Smooth muscle cell (in vitro differentiated cells): Measurements from ENCODE around the gene TUBD1. TPM values are rescaled to one million over a fixed set of nuclear protein-coding genes. Genes with fewer than 3 reads are reported as not detected.
"Not testable (repeated sequence)": the region's sequence is repeated elsewhere in the genome, so short reads cannot be mapped to it uniquely, and the experiment has no call there.

ENCODE experiments used
- DNase-seq: peaks from one replicate; lab custom pipeline; 2025; ENCODE audit not compliant: unreplicated experiment; lab: John Stamatoyannopoulos, UW
- H2AFZ ChIP-seq: fragments of 200-600 bp; sonication (generic); 2 replicates; pipeline ENCODE4 v1.6.0; 2016; ENCODE audit warnings: antibody characterized with exemption, low read depth, mild to moderate bottlenecking
- H3F3A ChIP-seq: fragments of 200-600 bp; sonication (generic); 2 replicates; pipeline ENCODE4 v1.6.0; 2017; ENCODE audit warnings: antibody characterized with exemption, low read depth
- H3K27ac ChIP-seq: fragments of 200-600 bp; sonication (generic); 2 replicates; pipeline ENCODE4 v1.5.1; 2016; ENCODE audit warnings: low read depth, mild to moderate bottlenecking
- H3K27me3 ChIP-seq: fragments of 200-600 bp; sonication (generic); 2 replicates; pipeline ENCODE4 v1.6.1; 2016; ENCODE audit warnings: low read depth, mild to moderate bottlenecking
- H3K36me3 ChIP-seq: fragments of 200-600 bp; sonication (generic); 2 replicates; pipeline ENCODE4 v1.5.1; 2016; ENCODE audit warnings: low read depth
- H3K4me1 ChIP-seq: fragments of 200-600 bp; sonication (generic); 2 replicates; pipeline ENCODE4 v1.5.1; 2016; ENCODE audit warnings: low read depth
- H3K4me2 ChIP-seq: fragments of 200-600 bp; sonication (generic); 2 replicates; pipeline ENCODE4 v1.6.0; 2016; ENCODE audit warnings: mild to moderate bottlenecking
- H3K4me3 ChIP-seq: fragments of 200-600 bp; sonication (generic); 2 replicates; pipeline ENCODE4 v1.5.1; 2016; ENCODE audit warnings: mild to moderate bottlenecking
- H3K79me2 ChIP-seq: fragments of 200-600 bp; sonication (generic); 2 replicates; pipeline ENCODE4 v1.6.0; 2016; ENCODE audit warnings: low read depth, mild to moderate bottlenecking
- H3K9ac ChIP-seq: fragments of 200-600 bp; sonication (generic); 2 replicates; pipeline ENCODE4 v1.6.0; 2016; ENCODE audit warnings: low read depth
- H3K9me3 ChIP-seq: fragments of 200-600 bp; sonication (generic); replicated peaks from 2 replicates; pipeline ENCODE4 v1.5.1; 2016; ENCODE audit warnings: low read depth
- H4K20me1 ChIP-seq: fragments of 200-600 bp; sonication (generic); 2 replicates; pipeline ENCODE4 v1.6.0; 2016; ENCODE audit warnings: low read depth
- WGBS: methylation state at CpG from one replicate; pipeline ENCODE4 v1.1.7; 2016; ENCODE audit warnings: low lambda C conversion rate; 5-methylcytosine and 5-hydroxymethylcytosine counted together
- polyA plus RNA-seq: library from polyadenylated mRNA; unstranded; fragments of >200 nt; fragmentation: Nextera tagmentation; extraction: Ambion mirVana; gene quantifications from 2 replicates; pipeline ENCODE4 v1.2.1, GENCODE V29; 2016
- total RNA-seq: library from RNA; depleted of rRNA; stranded (reverse); fragments of >200 nt; gene quantifications from 2 replicates; pipeline ENCODE4 v1.2.3, GENCODE V29; 2014
- TF ChIP-seq, protein P1 (sequence below): fragments of 200-600 bp; sonication (generic); IDR thresholded peaks from 2 replicates; pipeline ENCODE4 v1.5.1; 2017; ENCODE audit warnings: borderline replicate concordance, mild to moderate bottlenecking, antibody characterized with exemption; ENCODE audit not compliant: insufficient read depth, poor library complexity, severe bottlenecking

Gene TUBD1
- total and polyA plus RNA-seq, 2 experiments from 2014 or later = 10.3 to 21.8 TPM

DNA sequence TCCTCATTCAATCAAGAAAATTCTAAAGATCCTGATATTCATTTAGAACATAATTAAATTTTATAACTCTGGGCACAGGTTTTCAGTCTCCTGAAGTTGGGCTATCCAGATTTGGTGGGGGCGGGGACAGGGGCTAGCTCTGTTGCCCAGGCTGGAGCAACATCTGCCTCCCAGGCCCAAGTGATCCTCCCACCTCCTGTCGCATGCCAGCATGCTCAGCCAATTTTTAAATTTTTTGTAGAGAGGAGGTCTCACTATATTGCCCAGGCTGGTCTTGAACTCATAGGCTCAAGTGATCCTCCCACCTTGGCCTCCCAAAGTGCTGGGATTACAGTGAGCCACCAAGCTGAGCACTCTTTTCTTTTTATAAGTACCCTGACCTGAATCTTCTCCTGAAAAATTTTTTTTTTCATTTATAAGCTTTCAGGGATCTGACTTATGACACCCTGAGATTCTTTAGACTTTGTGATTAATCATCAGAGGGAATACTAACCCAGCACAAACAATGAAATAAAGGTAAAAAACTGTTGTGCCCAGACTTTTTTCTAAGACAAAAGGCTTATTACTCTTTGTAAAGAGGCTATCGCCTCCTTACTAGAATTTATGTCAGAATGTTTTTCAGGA, 62.6 kb downstream of the TUBD1 start:
- Histone ChIP-seq H3K36me3 (no peaks in the 10 kb centered on the region), H3K79me2 (peaks cover 36% of the 10 kb centered on the region), H3K27me3 (no peaks in the 10 kb centered on the region), H4K20me1 (no peaks in the 10 kb centered on the region), H3K27ac (peak overlapping the region; percentile 98), H3K4me2 (peak overlapping the region; percentile 80), H3K4me3 (peak overlapping the region; percentile 35), H3F3A (peaks cover 40% of the 10 kb centered on the region), H2AFZ (no peak overlapping the region), H3K9me3 (no peaks in the 10 kb centered on the region), H3K4me1 (peaks cover 23% of the 10 kb centered on the region), H3K9ac (peak overlapping the region; percentile 93)
- DNase-seq = no peak
- WGBS = 74% methylated on average over 3 of the region's 3 CpGs
- TF ChIP-seq, protein P1, sequence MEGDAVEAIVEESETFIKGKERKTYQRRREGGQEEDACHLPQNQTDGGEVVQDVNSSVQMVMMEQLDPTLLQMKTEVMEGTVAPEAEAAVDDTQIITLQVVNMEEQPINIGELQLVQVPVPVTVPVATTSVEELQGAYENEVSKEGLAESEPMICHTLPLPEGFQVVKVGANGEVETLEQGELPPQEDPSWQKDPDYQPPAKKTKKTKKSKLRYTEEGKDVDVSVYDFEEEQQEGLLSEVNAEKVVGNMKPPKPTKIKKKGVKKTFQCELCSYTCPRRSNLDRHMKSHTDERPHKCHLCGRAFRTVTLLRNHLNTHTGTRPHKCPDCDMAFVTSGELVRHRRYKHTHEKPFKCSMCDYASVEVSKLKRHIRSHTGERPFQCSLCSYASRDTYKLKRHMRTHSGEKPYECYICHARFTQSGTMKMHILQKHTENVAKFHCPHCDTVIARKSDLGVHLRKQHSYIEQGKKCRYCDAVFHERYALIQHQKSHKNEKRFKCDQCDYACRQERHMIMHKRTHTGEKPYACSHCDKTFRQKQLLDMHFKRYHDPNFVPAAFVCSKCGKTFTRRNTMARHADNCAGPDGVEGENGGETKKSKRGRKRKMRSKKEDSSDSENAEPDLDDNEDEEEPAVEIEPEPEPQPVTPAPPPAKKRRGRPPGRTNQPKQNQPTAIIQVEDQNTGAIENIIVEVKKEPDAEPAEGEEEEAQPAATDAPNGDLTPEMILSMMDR = no peak

DNA sequence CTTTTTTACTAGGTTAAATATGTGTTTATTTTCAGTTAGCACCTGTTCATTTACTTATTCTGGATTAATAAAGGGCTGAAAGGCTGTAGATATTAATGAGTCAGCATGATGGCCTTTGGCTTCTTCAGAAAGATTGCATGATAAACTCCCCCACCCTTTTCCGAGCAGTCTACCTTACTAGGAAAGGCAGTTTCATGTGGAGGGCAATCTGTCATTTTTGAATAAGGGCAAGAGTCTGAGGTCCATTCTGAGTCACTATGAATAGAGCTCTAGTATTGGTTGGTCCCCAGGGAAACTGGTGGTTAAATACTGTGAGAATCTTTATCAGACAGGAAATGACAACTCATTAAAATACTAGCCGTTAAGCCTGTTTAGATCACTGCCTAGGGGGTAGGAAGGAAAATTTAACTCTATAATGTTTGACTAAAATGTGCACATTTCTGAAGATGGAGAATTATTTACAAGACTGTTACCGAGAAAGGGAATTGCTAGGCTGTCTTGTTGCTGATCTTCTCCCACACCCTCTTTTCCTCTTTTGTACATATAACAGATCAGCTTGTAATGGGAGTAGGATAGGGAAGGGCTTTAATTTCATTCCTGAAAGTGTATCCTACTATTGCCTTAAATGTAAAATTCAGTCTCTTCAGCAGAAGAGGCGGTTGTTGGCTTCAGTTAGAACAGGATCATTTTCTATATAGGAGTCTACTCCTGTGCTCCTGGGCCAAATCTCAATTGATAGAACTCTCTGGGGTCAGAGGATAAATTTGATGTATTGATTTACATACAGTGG, 63.3 kb downstream of the TUBD1 start:
- DNase-seq = no peak
- Histone ChIP-seq H3F3A (peaks cover 40% of the 10 kb centered on the region), H3K27me3 (no peaks in the 10 kb centered on the region), H3K9me3 (no peaks in the 10 kb centered on the region), H4K20me1 (no peaks in the 10 kb centered on the region), H3K4me1 (peaks cover 23% of the 10 kb centered on the region), H3K9ac (peak overlapping the region; percentile 93), H3K36me3 (no peaks in the 10 kb centered on the region), H3K4me3 (peak overlapping the region; percentile 35), H3K27ac (peak overlapping the region; percentile 98), H2AFZ (no peak overlapping the region), H3K79me2 (peaks cover 30% of the 10 kb centered on the region), H3K4me2 (peak overlapping the region; percentile 80)
- TF ChIP-seq, protein P1 = no peak
- 6% methylated on average over 4 of the region's 4 CpGs for WGBS

DNA sequence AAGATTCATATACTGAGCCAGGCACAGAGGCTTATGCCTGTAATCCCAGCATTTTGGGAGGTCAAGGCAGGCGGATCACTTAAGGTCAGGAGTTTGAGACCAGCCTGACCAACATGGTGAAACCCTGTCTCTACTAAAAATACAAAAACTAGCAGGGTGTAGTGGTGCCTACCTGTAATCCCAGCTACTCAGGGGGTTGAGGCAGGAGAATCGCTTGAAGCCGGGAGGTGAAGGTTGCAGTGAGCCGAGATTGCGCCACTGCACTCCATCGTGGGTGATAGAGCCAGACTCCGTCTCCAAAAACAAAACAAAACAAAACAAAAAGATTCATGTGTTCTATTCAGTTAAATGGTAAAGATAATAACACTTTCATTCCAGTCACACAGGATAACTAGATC, 63.9 kb downstream of the TUBD1 start:
- H3K36me3 ChIP-seq, H3K9me3 ChIP-seq, H2AFZ ChIP-seq, DNase-seq, H4K20me1 ChIP-seq, H3K27me3 ChIP-seq: not testable (repeated sequence)
- H3K79me2 ChIP-seq = peaks cover 26% of the 10 kb centered on the region
- H3K4me3 ChIP-seq = peak overlapping the region; percentile 35
- H3K4me1 ChIP-seq = peaks cover 23% of the 10 kb centered on the region
- peak overlapping the region; percentile 98 for H3K27ac ChIP-seq
- H3K4me2 ChIP-seq = peak overlapping the region; percentile 80
- H3F3A ChIP-seq = peaks cover 40% of the 10 kb centered on the region
- WGBS = 41% methylated on average over 7 of the region's 7 CpGs
- peak overlapping the region; percentile 73 for H3K9ac ChIP-seq

DNA sequence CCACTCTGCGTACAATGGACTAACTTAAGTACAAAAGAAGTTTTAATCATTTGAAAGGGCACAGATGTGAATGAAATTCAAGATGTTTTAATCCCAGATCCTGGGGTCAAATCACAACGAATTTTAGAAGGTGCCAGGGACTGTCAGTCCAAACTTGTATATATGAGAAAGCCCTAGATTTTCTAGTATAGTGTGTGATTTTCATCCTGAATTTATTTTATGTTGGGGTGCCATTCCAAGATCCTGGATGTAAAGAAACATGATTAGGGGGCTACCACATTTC, 64.3 kb downstream of the TUBD1 start:
- TF ChIP-seq, protein P1 = no peak
- peak overlapping the region; percentile 80 for H3K4me2 ChIP-seq
- H3K9me3 ChIP-seq = no peaks in the 10 kb centered on the region
- H3K79me2 ChIP-seq = peaks cover 27% of the 10 kb centered on the region
- no peak overlapping the region for H3K4me3 ChIP-seq
- no peaks in the 10 kb centered on the region for H3K27me3 ChIP-seq
- H2AFZ ChIP-seq = no peak overlapping the region
- no peaks in the 10 kb centered on the region for H3K36me3 ChIP-seq
- no peaks in the 10 kb centered on the region for H4K20me1 ChIP-seq
- no peak for DNase-seq
- H3K4me1 ChIP-seq = peaks cover 23% of the 10 kb centered on the region
- peak overlapping the region; percentile 98 for H3K27ac ChIP-seq
- H3K9ac ChIP-seq = peak overlapping the region; percentile 73
- H3F3A ChIP-seq = peaks cover 40% of the 10 kb centered on the region
- 85% methylated on average over 2 of the region's 2 CpGs for WGBS
